ENCODE data around the gene MYT1. TPM values are rescaled to one million over a fixed set of nuclear protein-coding genes. Genes with fewer than 3 reads are reported as not detected.

Gene MYT1
- total RNA-seq, 1 experiment from 2014 or later: 7.1 TPM

- no peaks in the 10 kb centered on the region for H4K20me1 ChIP-seq (ENCODE audit: insufficient read depth)
- H3K9me3 ChIP-seq (ENCODE audit: control insufficient read depth in 1 of 2, insufficient read depth in 1 of 2, low read depth in 1 of 2, low read length in 2 of 2): no peaks in the 10 kb centered on the region
- no peak for ATAC-seq
- H2AFZ ChIP-seq (ENCODE audit: low read depth, low read length, poor library complexity, severe bottlenecking): no peak overlapping the region
- H3K9ac ChIP-seq (ENCODE audit: low read length): no peak overlapping the region
- RAD21 ChIA-PET (ENCODE audit: low non-redundant PET in 1 of 2, low total read pairs in 2 of 2, uncharacterized antibody in 2 of 2, unreplicated experiment in 2 of 2): no interaction called here
- H3K4me1 ChIP-seq (ENCODE audit: control insufficient read depth in 1 of 2, insufficient read depth in 2 of 2, low read length in 2 of 2): no peaks in the 10 kb centered on the region
- BruUV-seq (replicated peaks): no TSS peak
- H3K4me3 ChIP-seq (replicated peaks in 1 of 2; ENCODE audit: low read depth in 1 of 2, low read length in 2 of 2): no peak overlapping the region
- no peaks in the 10 kb centered on the region for H3K9me2 ChIP-seq (ENCODE audit: insufficient read depth)
- CTCF ChIA-PET: no interaction called here
- H3K4me2 ChIP-seq (ENCODE audit: low read length): no peak overlapping the region
- no peaks in the 10 kb centered on the region for H3K36me3 ChIP-seq (ENCODE audit: control insufficient read depth in 1 of 2, insufficient read depth in 2 of 2, low read length in 2 of 2)
- TF ChIP-seq EGR1 (IDR thresholded peaks at IDR 0.05; ENCODE audit: low read depth): no peak
- no peak for TF ChIP-seq JUND (IDR thresholded peaks at IDR 0.05)
- TF ChIP-seq ATF3 (IDR thresholded peaks at IDR 0.05): no peak
- no peak for TF ChIP-seq SRF (IDR thresholded peaks at IDR 0.05; ENCODE audit: low read depth)
- TF ChIP-seq SIN3A (IDR thresholded peaks at IDR 0.05; ENCODE audit: low read depth): no peak
- TF ChIP-seq CTCF (IDR thresholded peaks at IDR 0.05 in 2 of 3, conservative IDR thresholded peaks at IDR 0.05 in 1 of 3; ENCODE audit: borderline replicate concordance in 1 of 3, insufficient read depth in 1 of 3, low read depth in 2 of 3, low read length in 2 of 3): no peak
- TF ChIP-seq EZH2 (IDR thresholded peaks at IDR 0.05): no peak
- no peak for TF ChIP-seq REST (IDR thresholded peaks at IDR 0.05; ENCODE audit: low read depth)
- no peak for TF ChIP-seq ZBTB33 (IDR thresholded peaks at IDR 0.05; ENCODE audit: extremely low read depth, insufficient replicate concordance, low read length)
- TF ChIP-seq SP1 (IDR thresholded peaks at IDR 0.05; ENCODE audit: low read depth): no peak
- TF ChIP-seq RAD21 (IDR thresholded peaks at IDR 0.05; ENCODE audit: low read depth): no peak
- TF ChIP-seq ZNF274 (IDR thresholded peaks at IDR 0.05; ENCODE audit: low read depth, low read length): no peak
- no peak for TF ChIP-seq YY1 (IDR thresholded peaks at IDR 0.05; ENCODE audit: extremely low read depth, insufficient replicate concordance, low read depth, low read length)
- no peak for TF ChIP-seq CEBPB (IDR thresholded peaks at IDR 0.05; ENCODE audit: low read depth)
- TF ChIP-seq POLR2AphosphoS5 (IDR thresholded peaks at IDR 0.05; ENCODE audit: low read depth, low read length): no peak
- no peak for TF ChIP-seq MAX (IDR thresholded peaks at IDR 0.05)
- intact Hi-C loops (cut with micrococcal nuclease): no loop called here
- H3K79me2 ChIP-seq (ENCODE audit: insufficient read depth, low read length): no peaks in the 10 kb centered on the region
- H3K27me3 ChIP-seq (ENCODE audit: insufficient read depth, low read length): no peaks in the 10 kb centered on the region; the same call in 1 of the 2 replicates
- POLR2A ChIA-PET: no interaction called here
- no peak for DNase-seq (ENCODE audit: low read depth, low spot score)
- no peak overlapping the region for H3K27ac ChIP-seq (ENCODE audit: low read depth, low read length)
These were observed 12.3 kb downstream of the MYT1 start for GRCh38 chr20:64176551-64176950.

Measured in HCT116 (cell line).